Measurements from ENCODE around the gene INPP4B.

The INPP4B gene

GRCh38 chr4:142168181-142168580 is 677.9 kb downstream of the INPP4B start:
- H3K36me3 ChIP-seq: no peaks in the 10 kb centered on the region
- H3K27me3 ChIP-seq: no peaks in the 10 kb centered on the region
- H3K4me1 ChIP-seq: no peaks in the 10 kb centered on the region
- no peak overlapping the region for H3K4me2 ChIP-seq
- no peak overlapping the region for H3K9ac ChIP-seq
- no peak overlapping the region for H3K4me3 ChIP-seq
- H4K20me1 ChIP-seq: no peaks in the 10 kb centered on the region
- no peak overlapping the region for H3K27ac ChIP-seq
- no peak for TF ChIP-seq Cebpa-rat (IDR thresholded peaks at IDR 0.05)
- no peaks in the 10 kb centered on the region for H3K9me3 ChIP-seq (replicated peaks in 1 of 11)

GRCh38 chr4:142164767-142165500 is 681.2 kb downstream of the INPP4B start:
- H3K9me3 ChIP-seq (replicated peaks in 1 of 11): no peaks in the 10 kb centered on the region

GRCh38 chr4:142161086-142161485 is 685.0 kb downstream of the INPP4B start:
- Histone ChIP-seq H4K20me1 (no peaks in the 10 kb centered on the region), H3K9ac (no peak overlapping the region), H3K4me2 (no peak overlapping the region), H3K27ac (no peak overlapping the region), H3K4me1 (no peaks in the 10 kb centered on the region), H3K27me3 (no peaks in the 10 kb centered on the region), H3K36me3 (peaks cover 0 to 5% (median 0%) of the 10 kb centered on the region in 11 experiments; a peak in 1 of 22 replicates), H3K9me3 (replicated peaks in 1 of 11) (no peaks in the 10 kb centered on the region), H3K4me3 (no peak overlapping the region)
- no peak for TF ChIP-seq Cebpa-rat (IDR thresholded peaks at IDR 0.05)

More at GRCh38 chr4:142164767-142165500, 681.2 kb downstream of the INPP4B start:
- Histone ChIP-seq H4K20me1 (no peaks in the 10 kb centered on the region), H3K36me3 (peaks cover 0 to 5% (median 0%) of the 10 kb centered on the region in 11 experiments; a peak in 1 of 22 replicates), H3K4me3 (no peak overlapping the region), H3K9ac (no peak overlapping the region), H3K4me2 (no peak overlapping the region), H3K27me3 (no peaks in the 10 kb centered on the region), H3K27ac (no peak overlapping the region), H3K4me1 (no peaks in the 10 kb centered on the region)
- no peak for TF ChIP-seq Cebpa-rat (IDR thresholded peaks at IDR 0.05)

GRCh38 chr4:142160509-142160908 is 685.6 kb downstream of the INPP4B start:
- H3K27me3 ChIP-seq: no peaks in the 10 kb centered on the region
- H3K4me2 ChIP-seq: no peak overlapping the region
- no peak overlapping the region for H3K27ac ChIP-seq
- no peak overlapping the region for H3K4me3 ChIP-seq
- TF ChIP-seq Cebpa-rat (IDR thresholded peaks at IDR 0.05): no peak
- no peaks in the 10 kb centered on the region for H3K4me1 ChIP-seq
- H3K9ac ChIP-seq: no peak overlapping the region
- no peaks in the 10 kb centered on the region for H3K9me3 ChIP-seq (replicated peaks in 1 of 11)
- H3K36me3 ChIP-seq: peaks cover 0 to 5% (median 0%) of the 10 kb centered on the region in 11 experiments; a peak in 1 of 22 replicates
- H4K20me1 ChIP-seq: no peaks in the 10 kb centered on the region

- Histone ChIP-seq H3K4me1 (no peaks in the 10 kb centered on the region), H3K27me3 (no peaks in the 10 kb centered on the region), H3K4me3 (no peak overlapping the region), H4K20me1 (no peaks in the 10 kb centered on the region), H3K4me2 (no peak overlapping the region), H3K9me3 (replicated peaks in 1 of 11) (no peaks in the 10 kb centered on the region), H3K36me3 (peaks cover 0 to 5% (median 0%) of the 10 kb centered on the region in 11 experiments; a peak in 1 of 22 replicates), H3K9ac (no peak overlapping the region), H3K27ac (no peak overlapping the region)
- no peak for TF ChIP-seq Cebpa-rat (IDR thresholded peaks at IDR 0.05)
Observed at GRCh38 chr4:142158980-142159379, 687.1 kb downstream of the INPP4B start.

- no peaks in the 10 kb centered on the region for H3K9me3 ChIP-seq (replicated peaks in 1 of 11)
- H3K27me3 ChIP-seq: no peaks in the 10 kb centered on the region
- no peak overlapping the region for H3K4me2 ChIP-seq
- H3K4me3 ChIP-seq: no peak overlapping the region
- H3K36me3 ChIP-seq: peaks cover 0 to 5% (median 0%) of the 10 kb centered on the region in 11 experiments; a peak in 1 of 22 replicates
- H4K20me1 ChIP-seq: no peaks in the 10 kb centered on the region
- H3K9ac ChIP-seq: no peak overlapping the region
- TF ChIP-seq Cebpa-rat (IDR thresholded peaks at IDR 0.05): no peak
- H3K27ac ChIP-seq: no peak overlapping the region
- H3K4me1 ChIP-seq: no peaks in the 10 kb centered on the region
Observed at GRCh38 chr4:142156256-142156655, 689.8 kb downstream of the INPP4B start.

- no peaks in the 10 kb centered on the region for H3K27me3 ChIP-seq
- H3K4me3 ChIP-seq: no peak overlapping the region
- TF ChIP-seq Cebpa-rat (IDR thresholded peaks at IDR 0.05): no peak
- H3K9ac ChIP-seq: no peak overlapping the region
- H3K27ac ChIP-seq: no peak overlapping the region
- H3K4me1 ChIP-seq: no peaks in the 10 kb centered on the region
- H3K36me3 ChIP-seq: peaks cover 0 to 2% (median 0%) of the 10 kb centered on the region in 11 experiments; a peak in 1 of 22 replicates
- H3K4me2 ChIP-seq: no peak overlapping the region
- no peaks in the 10 kb centered on the region for H3K9me3 ChIP-seq (replicated peaks in 1 of 11)
- no peaks in the 10 kb centered on the region for H4K20me1 ChIP-seq
Observed at GRCh38 chr4:142155347-142155746, 690.8 kb downstream of the INPP4B start.

- TF ChIP-seq Cebpa-rat (IDR thresholded peaks at IDR 0.05): no peak
- no peaks in the 10 kb centered on the region for H3K9me3 ChIP-seq (replicated peaks in 1 of 11)
- no peaks in the 10 kb centered on the region for H4K20me1 ChIP-seq
- H3K4me3 ChIP-seq: no peak overlapping the region
- H3K9ac ChIP-seq: no peak overlapping the region
- H3K4me1 ChIP-seq: no peaks in the 10 kb centered on the region
- no peak overlapping the region for H3K4me2 ChIP-seq
- H3K36me3 ChIP-seq: no peaks in the 10 kb centered on the region
- H3K27me3 ChIP-seq: no peaks in the 10 kb centered on the region
- H3K27ac ChIP-seq: no peak overlapping the region
Observed at GRCh38 chr4:142150483-142150882, 695.6 kb downstream of the INPP4B start.

GRCh38 chr4:142144813-142145212 is 701.3 kb downstream of the INPP4B start:
- Histone ChIP-seq H3K36me3 (no peaks in the 10 kb centered on the region), H4K20me1 (no peaks in the 10 kb centered on the region), H3K9me3 (replicated peaks in 1 of 11) (no peaks in the 10 kb centered on the region), H3K4me1 (no peaks in the 10 kb centered on the region), H3K4me3 (no peak overlapping the region), H3K27ac (no peak overlapping the region), H3K4me2 (no peak overlapping the region), H3K27me3 (no peaks in the 10 kb centered on the region), H3K9ac (no peak overlapping the region)
- TF ChIP-seq Cebpa-rat (IDR thresholded peaks at IDR 0.05): no peak
